Subcutaneous adipose tissue (tissue), 4 donors: Measurements from ENCODE around the gene ESYT3. TPM values are rescaled to one million over a fixed set of nuclear protein-coding genes. Genes with fewer than 3 reads are reported as not detected.

Experiments used
- total RNA-seq, 4 donors: library from RNA; depleted of rRNA; stranded (reverse); fragments of >200 nt; gene quantifications; one replicate each; pipeline ENCODE4 v1.1.0, GENCODE V29; 2016
- TF ChIP-seq, protein P1 (sequence below): fragments of 450-650 bp; IDR thresholded peaks from one replicate; pipeline ENCODE4 v1.5.1; 2016; ENCODE audit warnings: low read depth, mild to moderate bottlenecking, control low read depth, antibody characterized with exemption, moderate library complexity

ESYT3 gene
- total RNA-seq, 4 donors from 2014 or later, result 0.17 to 0.44 TPM; not detected in 2

- TF ChIP-seq, protein P1, sequence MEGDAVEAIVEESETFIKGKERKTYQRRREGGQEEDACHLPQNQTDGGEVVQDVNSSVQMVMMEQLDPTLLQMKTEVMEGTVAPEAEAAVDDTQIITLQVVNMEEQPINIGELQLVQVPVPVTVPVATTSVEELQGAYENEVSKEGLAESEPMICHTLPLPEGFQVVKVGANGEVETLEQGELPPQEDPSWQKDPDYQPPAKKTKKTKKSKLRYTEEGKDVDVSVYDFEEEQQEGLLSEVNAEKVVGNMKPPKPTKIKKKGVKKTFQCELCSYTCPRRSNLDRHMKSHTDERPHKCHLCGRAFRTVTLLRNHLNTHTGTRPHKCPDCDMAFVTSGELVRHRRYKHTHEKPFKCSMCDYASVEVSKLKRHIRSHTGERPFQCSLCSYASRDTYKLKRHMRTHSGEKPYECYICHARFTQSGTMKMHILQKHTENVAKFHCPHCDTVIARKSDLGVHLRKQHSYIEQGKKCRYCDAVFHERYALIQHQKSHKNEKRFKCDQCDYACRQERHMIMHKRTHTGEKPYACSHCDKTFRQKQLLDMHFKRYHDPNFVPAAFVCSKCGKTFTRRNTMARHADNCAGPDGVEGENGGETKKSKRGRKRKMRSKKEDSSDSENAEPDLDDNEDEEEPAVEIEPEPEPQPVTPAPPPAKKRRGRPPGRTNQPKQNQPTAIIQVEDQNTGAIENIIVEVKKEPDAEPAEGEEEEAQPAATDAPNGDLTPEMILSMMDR, result no peak
Observed at GRCh38 chr3:138417559-138417982, 16.8 kb upstream of the ESYT3 start.

GRCh38 chr3:138418601-138419206 lies 15.7 kb upstream of the ESYT3 start:
- TF ChIP-seq, protein P1, result no peak

DNA sequence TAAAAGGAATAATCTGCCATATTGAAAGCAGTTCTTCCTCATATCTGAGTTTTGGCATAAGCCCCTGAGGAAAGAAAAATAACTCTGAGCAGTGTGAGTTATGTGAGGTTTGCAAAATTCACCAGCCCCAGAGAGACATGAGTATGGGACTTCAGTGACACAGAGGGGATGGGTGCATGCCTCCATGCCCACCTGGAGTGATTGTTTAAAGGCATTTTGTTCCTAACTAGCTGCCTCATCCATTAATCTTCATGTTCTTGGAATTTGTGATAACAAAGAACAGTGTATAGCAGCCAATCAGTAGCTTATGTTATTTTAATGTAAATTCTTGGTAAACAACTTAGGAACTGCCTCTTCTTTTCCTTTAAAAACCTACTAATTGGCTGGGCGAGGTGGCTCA lies 11.1 kb upstream of the ESYT3 start:
- TF ChIP-seq, protein P1, result no peak

- TF ChIP-seq, protein P1, result no peak
Observed at GRCh38 chr3:138424323-138424722, 10.1 kb upstream of the ESYT3 start.

GRCh38 chr3:138426211-138426610 lies 8.2 kb upstream of the ESYT3 start:
- TF ChIP-seq, protein P1, result no peak

- TF ChIP-seq, protein P1, result no peak
Observed at GRCh38 chr3:138429665-138430064, 4.8 kb upstream of the ESYT3 start.

DNA sequence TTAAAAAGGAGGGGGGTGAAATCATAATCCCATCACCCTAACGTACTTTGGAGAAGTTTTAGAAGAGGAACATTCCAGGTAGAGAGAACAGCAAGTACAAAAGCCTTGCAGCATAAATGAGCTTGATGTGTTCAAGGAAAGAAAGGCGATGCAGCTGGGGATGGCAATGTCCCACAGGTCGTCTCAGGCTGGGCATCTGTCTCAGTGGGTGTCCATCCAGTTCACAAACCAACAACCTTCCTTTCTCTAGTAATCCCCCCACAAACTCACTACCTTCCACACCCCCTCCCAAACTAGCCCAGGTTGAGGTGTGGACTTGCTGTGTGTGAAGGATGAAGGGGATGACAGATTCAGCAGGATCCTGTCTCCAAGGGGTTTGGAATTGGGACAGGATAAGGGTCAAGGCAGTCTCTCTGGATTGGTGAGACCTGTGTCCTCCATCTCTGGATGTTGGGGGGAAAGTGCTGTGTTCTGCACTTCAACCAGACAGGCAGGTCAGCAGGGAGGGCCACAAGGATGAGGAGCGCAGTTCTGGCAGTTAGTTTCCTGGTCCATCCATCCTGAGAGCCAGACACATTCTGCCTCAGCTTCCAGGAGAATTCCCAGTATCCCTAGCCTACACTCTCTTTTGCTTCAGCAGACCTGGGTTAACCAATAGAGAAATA lies 1.7 kb upstream of the ESYT3 start:
- TF ChIP-seq, protein P1, result no peak
